ENCODE data around the gene P3H1.
"Not testable (repeated sequence)": the region's sequence is repeated elsewhere in the genome, so short reads cannot be mapped to it uniquely, and the experiment has no call there.

P3H1 gene

DNA sequence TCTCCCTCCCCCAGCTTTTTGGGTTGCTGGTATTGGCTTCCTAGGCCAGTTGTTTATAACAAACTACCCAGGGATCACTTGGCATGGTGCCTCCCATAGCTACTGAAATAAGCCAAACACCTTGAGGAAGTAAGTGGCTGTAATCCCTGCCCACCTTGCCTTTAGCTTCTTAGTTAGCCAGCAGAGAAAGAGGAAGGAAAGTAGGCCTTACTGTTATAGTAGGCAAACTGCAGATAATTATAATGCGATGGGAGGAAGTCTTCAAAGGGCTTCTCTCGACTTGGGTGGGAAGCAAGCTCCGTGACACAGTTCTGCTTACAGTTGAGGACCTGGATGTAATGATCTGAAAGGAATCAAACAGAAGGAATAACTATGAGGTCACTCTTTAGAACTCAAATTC is 8.2 kb downstream of the P3H1 start:
- H3K9me3 ChIP-seq (ENCODE audit: control insufficient read depth in 2 of 2, low read length in 2 of 2), result no peaks in the 10 kb centered on the region
- H3K4me1 ChIP-seq (ENCODE audit: control insufficient read depth in 2 of 2, insufficient read depth in 2 of 2, low read length in 2 of 2), result no peaks in the 10 kb centered on the region
- H3K9ac ChIP-seq (ENCODE audit: low read depth in 1 of 2, low read length in 2 of 2), result peak overlapping the region in 1 of 2 donors; percentile 9
- H3K27ac ChIP-seq (ENCODE audit: low read depth in 2 of 2, low read length in 2 of 2), result no peak overlapping the region
- H3K27me3 ChIP-seq (ENCODE audit: control insufficient read depth in 2 of 2, insufficient read depth in 2 of 2, low read length in 2 of 2), result no peaks in the 10 kb centered on the region
- peaks cover 14 to 33% of the 10 kb centered on the region in 2 donors for H3K36me3 ChIP-seq (ENCODE audit: control insufficient read depth in 2 of 2, insufficient read depth in 2 of 2, low read length in 2 of 2)
- no peak overlapping the region for H3K4me3 ChIP-seq (ENCODE audit: low read length in 2 of 2)

DNA sequence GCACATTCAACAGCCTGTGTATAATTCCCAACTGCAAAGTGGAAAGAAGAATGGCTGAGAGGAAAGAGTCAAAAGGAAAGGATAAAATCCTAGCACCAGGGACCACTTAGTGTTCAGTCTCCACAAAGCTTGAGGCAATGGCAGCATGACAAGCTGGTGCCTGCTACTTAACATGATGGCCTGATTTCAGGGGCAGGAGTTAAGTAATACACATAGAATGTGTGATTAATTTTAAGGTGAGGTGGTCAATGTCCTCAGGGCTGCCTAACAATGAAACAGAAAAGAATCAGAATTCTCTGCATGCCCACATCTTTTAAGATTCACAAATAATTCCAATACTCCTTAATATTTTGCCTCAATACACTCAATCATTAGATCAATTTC is 8.9 kb downstream of the P3H1 start:
- no peaks in the 10 kb centered on the region for H3K27me3 ChIP-seq (ENCODE audit: control insufficient read depth in 2 of 2, insufficient read depth in 2 of 2, low read length in 2 of 2)
- H3K9me3 ChIP-seq (ENCODE audit: control insufficient read depth in 2 of 2, low read length in 2 of 2), result no peaks in the 10 kb centered on the region
- H3K4me1 ChIP-seq (ENCODE audit: control insufficient read depth in 2 of 2, insufficient read depth in 2 of 2, low read length in 2 of 2), result no peaks in the 10 kb centered on the region
- H3K4me3 ChIP-seq (ENCODE audit: low read length in 2 of 2), result no peak overlapping the region
- H3K9ac ChIP-seq (ENCODE audit: low read depth in 1 of 2, low read length in 2 of 2), result no peak overlapping the region
- H3K27ac ChIP-seq (ENCODE audit: low read depth in 2 of 2, low read length in 2 of 2), result no peak overlapping the region
- H3K36me3 ChIP-seq (ENCODE audit: control insufficient read depth in 2 of 2, insufficient read depth in 2 of 2, low read length in 2 of 2), result peaks cover 14 to 33% of the 10 kb centered on the region in 2 donors

DNA sequence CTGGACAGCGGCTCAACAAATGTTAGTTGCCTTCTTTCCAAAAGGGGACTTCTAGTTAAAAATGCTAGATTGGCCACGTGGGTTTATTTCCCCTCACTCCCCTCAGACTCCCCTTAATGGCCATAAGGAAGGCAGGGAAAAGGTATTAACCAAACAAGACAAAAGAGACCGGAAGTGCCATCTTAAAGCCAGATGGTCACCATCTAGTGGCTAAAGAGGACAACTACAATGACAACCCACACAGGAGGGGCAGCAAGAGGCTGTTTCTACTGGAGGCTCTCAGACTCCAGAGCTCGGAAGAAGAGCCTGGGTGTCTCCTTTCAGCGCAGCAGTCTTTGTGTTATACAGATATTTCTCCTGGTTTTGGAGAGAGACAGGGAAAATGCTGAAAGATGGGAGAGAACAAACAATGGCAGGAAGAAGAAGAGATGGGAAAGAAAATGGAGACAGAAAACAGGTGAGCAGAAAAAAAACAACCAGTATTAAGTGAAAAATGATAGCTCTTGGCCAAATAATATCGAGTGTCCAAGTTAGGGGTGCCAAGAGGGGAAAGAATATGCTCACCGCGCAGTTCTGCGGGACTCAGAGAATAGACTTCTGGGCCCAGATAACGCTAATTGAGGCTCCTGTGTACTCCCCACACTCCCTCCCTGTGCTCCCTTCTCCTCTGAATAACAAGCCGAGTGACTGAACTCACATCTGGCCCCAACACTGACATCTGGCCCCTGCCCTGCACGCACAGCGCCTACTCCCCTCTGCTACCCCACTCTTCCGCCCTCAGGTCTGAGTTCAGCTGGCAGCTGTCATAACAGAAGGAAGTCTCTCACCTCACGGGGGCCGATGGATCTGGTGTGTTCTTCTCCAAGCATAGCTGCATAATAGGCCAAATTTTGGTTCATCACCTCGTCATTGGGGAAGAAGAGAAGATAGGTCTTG is 9.6 kb downstream of the P3H1 start:
- Histone ChIP-seq H3K27me3 (ENCODE audit: control insufficient read depth in 2 of 2, insufficient read depth in 2 of 2, low read length in 2 of 2) (no peaks in the 10 kb centered on the region), H3K27ac (ENCODE audit: low read depth in 2 of 2, low read length in 2 of 2) (no peak overlapping the region), H3K36me3 (ENCODE audit: control insufficient read depth in 2 of 2, insufficient read depth in 2 of 2, low read length in 2 of 2) (peaks cover 17 to 36% of the 10 kb centered on the region in 2 donors), H3K9ac (ENCODE audit: low read depth in 1 of 2, low read length in 2 of 2) (no peak overlapping the region), H3K4me1 (ENCODE audit: control insufficient read depth in 2 of 2, insufficient read depth in 2 of 2, low read length in 2 of 2) (no peaks in the 10 kb centered on the region), H3K4me3 (ENCODE audit: low read length in 2 of 2) (no peak overlapping the region), H3K9me3 (ENCODE audit: control insufficient read depth in 2 of 2, low read length in 2 of 2) (no peaks in the 10 kb centered on the region)

DNA sequence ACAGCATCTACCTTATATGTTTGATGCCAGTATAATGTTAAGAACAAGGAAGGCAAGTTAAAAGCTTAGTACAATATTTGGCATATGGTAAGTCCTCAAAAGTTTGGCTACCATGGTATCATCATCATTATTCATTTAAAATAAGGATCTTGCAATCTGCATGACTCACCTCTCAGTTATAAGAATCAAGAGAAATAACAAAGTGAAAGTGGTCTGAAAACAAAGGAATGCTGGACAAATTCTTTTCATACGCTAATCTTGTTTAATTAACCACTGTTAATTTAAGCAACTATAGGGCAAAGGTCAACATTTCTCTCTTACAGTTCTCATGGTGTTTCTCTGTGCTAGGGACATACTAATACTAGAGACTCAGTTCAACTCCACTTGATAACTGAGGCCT is 13.8 kb downstream of the P3H1 start:
- H3K27me3 ChIP-seq (ENCODE audit: control insufficient read depth in 2 of 2, insufficient read depth in 2 of 2, low read length in 2 of 2), result no peaks in the 10 kb centered on the region
- no peaks in the 10 kb centered on the region for H3K9me3 ChIP-seq (ENCODE audit: control insufficient read depth in 2 of 2, low read length in 2 of 2)
- peaks cover 26 to 41% of the 10 kb centered on the region in 2 donors for H3K36me3 ChIP-seq (ENCODE audit: control insufficient read depth in 2 of 2, insufficient read depth in 2 of 2, low read length in 2 of 2)
- H3K4me1 ChIP-seq (ENCODE audit: control insufficient read depth in 2 of 2, insufficient read depth in 2 of 2, low read length in 2 of 2), result no peaks in the 10 kb centered on the region
- no peak overlapping the region for H3K27ac ChIP-seq (ENCODE audit: low read depth in 2 of 2, low read length in 2 of 2)
- no peak overlapping the region for H3K9ac ChIP-seq (ENCODE audit: low read depth in 1 of 2, low read length in 2 of 2)
- no peak overlapping the region for H3K4me3 ChIP-seq (ENCODE audit: low read length in 2 of 2)

DNA sequence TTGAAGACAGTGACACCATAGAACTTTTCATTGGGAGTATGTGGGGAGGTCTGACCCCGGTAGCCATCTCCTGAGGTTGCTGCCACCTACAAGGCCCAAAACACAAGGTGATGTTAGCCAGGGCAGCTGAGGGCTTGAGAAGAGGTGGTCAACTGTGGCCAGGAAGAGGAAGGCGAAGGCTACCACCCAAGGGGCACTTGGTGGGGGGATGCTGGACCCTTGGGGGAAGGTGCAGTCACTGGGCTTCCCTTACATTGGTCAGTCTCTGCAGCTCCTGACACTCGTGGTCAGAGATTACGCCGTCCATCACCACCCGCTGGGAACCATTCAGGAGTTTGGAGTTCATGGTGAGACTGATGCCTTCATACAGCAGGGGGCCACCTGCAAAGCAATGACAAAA is 14.5 kb downstream of the P3H1 start:
- peaks cover 20 to 35% of the 10 kb centered on the region in 2 donors for H3K36me3 ChIP-seq (ENCODE audit: control insufficient read depth in 2 of 2, insufficient read depth in 2 of 2, low read length in 2 of 2)
- no peaks in the 10 kb centered on the region for H3K27me3 ChIP-seq (ENCODE audit: control insufficient read depth in 2 of 2, insufficient read depth in 2 of 2, low read length in 2 of 2)
- no peak overlapping the region for H3K9ac ChIP-seq (ENCODE audit: low read depth in 1 of 2, low read length in 2 of 2)
- no peaks in the 10 kb centered on the region for H3K4me1 ChIP-seq (ENCODE audit: control insufficient read depth in 2 of 2, insufficient read depth in 2 of 2, low read length in 2 of 2)
- H3K9me3 ChIP-seq (ENCODE audit: control insufficient read depth in 2 of 2, low read length in 2 of 2), result no peaks in the 10 kb centered on the region
- no peak overlapping the region for H3K27ac ChIP-seq (ENCODE audit: low read depth in 2 of 2, low read length in 2 of 2)
- no peak overlapping the region for H3K4me3 ChIP-seq (ENCODE audit: low read length in 2 of 2)

DNA sequence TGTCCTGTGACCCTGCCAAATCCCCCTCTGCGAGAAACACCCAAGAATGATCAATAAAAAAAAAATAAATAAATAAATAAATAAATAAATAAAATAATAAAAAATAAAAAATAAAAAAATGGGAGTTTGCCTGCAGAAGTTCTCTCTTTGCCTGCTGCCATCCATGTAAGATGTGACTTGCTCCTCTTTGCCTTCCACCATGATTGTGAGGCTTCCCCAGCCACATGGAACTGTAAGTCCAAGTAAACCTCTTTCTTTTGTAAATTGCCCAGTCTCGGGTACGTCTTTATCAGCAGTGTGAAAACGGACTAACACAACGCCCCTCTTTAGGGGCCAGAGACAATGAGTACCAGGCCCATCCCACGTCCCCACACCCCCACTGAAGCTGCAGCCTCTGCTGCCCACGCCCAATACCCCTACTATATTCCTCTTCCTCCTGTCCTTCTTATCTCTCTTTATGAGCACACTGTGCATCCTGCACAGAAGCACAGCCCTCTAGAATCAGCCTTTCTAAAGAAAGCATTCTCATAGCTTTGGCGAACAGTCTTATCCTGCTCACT is 15.2 kb downstream of the P3H1 start:
- not testable (repeated sequence) for H3K4me3 ChIP-seq (ENCODE audit: low read length in 2 of 2); H3K9ac ChIP-seq (ENCODE audit: low read depth in 1 of 2, low read length in 2 of 2); H3K9me3 ChIP-seq (ENCODE audit: control insufficient read depth in 2 of 2, low read length in 2 of 2); H3K27ac ChIP-seq (ENCODE audit: low read depth in 2 of 2, low read length in 2 of 2); H3K4me1 ChIP-seq (ENCODE audit: control insufficient read depth in 2 of 2, insufficient read depth in 2 of 2, low read length in 2 of 2); H3K27me3 ChIP-seq (ENCODE audit: control insufficient read depth in 2 of 2, insufficient read depth in 2 of 2, low read length in 2 of 2)
- H3K36me3 ChIP-seq (ENCODE audit: control insufficient read depth in 2 of 2, insufficient read depth in 2 of 2, low read length in 2 of 2), result peaks cover 20 to 36% of the 10 kb centered on the region in 2 donors

DNA sequence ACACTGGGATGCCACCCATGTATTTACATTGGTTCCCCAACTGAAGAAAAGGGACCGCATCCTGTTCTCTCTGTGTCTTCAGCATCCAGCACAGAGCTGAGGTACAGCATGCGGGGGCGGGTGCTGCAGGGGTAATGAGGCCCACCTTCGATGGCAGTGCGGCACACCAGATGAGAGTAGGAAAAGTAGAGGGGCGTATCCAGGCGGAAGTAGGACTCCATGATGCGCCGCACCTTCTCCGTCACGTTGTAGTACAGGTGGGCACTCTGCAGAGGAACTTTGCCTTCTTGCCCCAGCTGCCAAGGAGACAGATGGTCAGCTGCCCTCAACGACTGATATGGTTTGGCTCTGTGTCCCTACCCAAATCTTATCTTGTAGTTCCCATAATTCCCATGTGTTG is 16.8 kb downstream of the P3H1 start:
- Histone ChIP-seq H3K4me1 (ENCODE audit: control insufficient read depth in 2 of 2, insufficient read depth in 2 of 2, low read length in 2 of 2) (no peaks in the 10 kb centered on the region), H3K27ac (ENCODE audit: low read depth in 2 of 2, low read length in 2 of 2) (no peak overlapping the region), H3K9ac (ENCODE audit: low read depth in 1 of 2, low read length in 2 of 2) (no peak overlapping the region)

DNA sequence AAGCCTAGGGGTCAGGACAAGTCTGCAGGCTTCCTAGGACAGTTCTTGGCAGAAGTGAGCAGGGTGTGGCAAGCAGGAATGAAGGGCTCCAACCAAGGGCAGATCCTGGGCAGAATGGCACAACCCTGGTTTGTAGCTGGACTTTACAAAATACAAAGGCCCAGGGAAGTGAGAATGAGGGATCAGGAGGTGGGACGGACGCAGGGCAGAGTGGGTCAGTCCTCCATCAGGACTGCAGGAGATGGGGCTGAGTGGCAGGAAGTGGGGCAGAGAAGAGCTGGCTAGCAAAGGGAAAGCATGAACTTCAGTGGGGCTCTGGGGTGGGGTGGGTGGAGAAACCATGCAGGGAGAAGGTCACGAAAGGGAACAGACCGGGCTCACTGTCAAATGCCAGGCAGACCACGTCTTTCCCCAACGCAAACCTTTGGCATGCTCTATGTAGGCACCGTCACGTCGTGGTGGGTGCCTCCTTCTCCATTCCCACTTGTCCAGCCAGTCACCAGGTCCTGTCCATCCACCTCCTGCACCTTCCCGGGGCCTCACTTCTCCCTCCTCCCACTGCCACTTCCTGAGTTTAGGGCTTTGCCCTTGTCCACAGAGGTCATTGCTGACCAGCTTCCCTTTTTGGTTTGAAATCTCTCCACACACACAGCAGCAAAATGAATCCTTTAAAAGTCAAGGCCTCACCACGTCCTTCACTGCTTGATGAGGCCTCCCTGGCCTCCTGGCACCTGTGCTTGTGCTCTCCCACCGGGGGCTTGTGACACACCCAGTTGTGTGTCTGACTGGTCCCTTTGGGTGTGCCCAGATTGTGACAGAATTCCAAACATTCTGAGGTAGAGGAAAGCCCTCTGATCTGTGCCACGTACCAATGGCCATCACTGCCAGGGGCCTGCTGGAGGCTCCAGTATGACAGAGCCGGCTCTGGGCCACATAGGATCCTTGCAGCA is 18.1 kb downstream of the P3H1 start:
- H3K9ac ChIP-seq (ENCODE audit: low read depth in 1 of 2, low read length in 2 of 2), result no peak overlapping the region
- no peaks in the 10 kb centered on the region for H3K27me3 ChIP-seq (ENCODE audit: control insufficient read depth in 2 of 2, insufficient read depth in 2 of 2, low read length in 2 of 2)
- no peaks in the 10 kb centered on the region for H3K4me1 ChIP-seq (ENCODE audit: control insufficient read depth in 2 of 2, insufficient read depth in 2 of 2, low read length in 2 of 2)
- H3K36me3 ChIP-seq (ENCODE audit: control insufficient read depth in 2 of 2, insufficient read depth in 2 of 2, low read length in 2 of 2), result peaks cover 15 to 19% of the 10 kb centered on the region in 2 donors
- no peak overlapping the region for H3K4me3 ChIP-seq (ENCODE audit: low read length in 2 of 2)
- H3K27ac ChIP-seq (ENCODE audit: low read depth in 2 of 2, low read length in 2 of 2), result no peak overlapping the region
- no peaks in the 10 kb centered on the region for H3K9me3 ChIP-seq (ENCODE audit: control insufficient read depth in 2 of 2, low read length in 2 of 2)

More for the DNA sequence above, 16.8 kb downstream of the P3H1 start:
- Histone ChIP-seq H3K4me3 (ENCODE audit: low read length in 2 of 2) (no peak overlapping the region), H3K36me3 (ENCODE audit: control insufficient read depth in 2 of 2, insufficient read depth in 2 of 2, low read length in 2 of 2) (peaks cover 23 to 32% of the 10 kb centered on the region in 2 donors), H3K9me3 (ENCODE audit: control insufficient read depth in 2 of 2, low read length in 2 of 2) (no peaks in the 10 kb centered on the region), H3K27me3 (ENCODE audit: control insufficient read depth in 2 of 2, insufficient read depth in 2 of 2, low read length in 2 of 2) (no peaks in the 10 kb centered on the region)

DNA sequence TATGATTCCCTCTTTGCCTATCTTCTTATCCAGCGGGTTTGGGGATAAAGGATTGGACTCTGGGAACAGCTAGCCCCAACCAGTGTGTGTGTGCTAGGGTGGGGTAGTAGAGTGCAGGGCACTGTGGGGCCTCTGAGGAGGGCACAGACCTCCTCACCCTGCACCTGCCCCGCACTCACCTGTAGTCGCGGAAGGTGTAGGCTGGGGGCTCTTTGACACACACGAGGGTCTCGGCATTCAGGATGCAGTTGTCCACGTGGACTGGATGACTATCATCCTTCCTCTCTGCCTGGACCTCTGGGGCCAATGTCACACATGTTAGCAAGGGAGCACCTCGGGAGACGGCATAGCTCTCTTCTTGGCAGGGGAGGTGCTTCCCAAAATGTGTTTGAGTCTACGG is 18.8 kb downstream of the P3H1 start:
- H3K4me3 ChIP-seq (ENCODE audit: low read length in 2 of 2), result no peak overlapping the region
- H3K4me1 ChIP-seq (ENCODE audit: control insufficient read depth in 2 of 2, insufficient read depth in 2 of 2, low read length in 2 of 2), result no peaks in the 10 kb centered on the region
- H3K27me3 ChIP-seq (ENCODE audit: control insufficient read depth in 2 of 2, insufficient read depth in 2 of 2, low read length in 2 of 2), result no peaks in the 10 kb centered on the region
- H3K9me3 ChIP-seq (ENCODE audit: control insufficient read depth in 2 of 2, low read length in 2 of 2), result no peaks in the 10 kb centered on the region
- H3K9ac ChIP-seq (ENCODE audit: low read depth in 1 of 2, low read length in 2 of 2), result no peak overlapping the region
- no peak overlapping the region for H3K27ac ChIP-seq (ENCODE audit: low read depth in 2 of 2, low read length in 2 of 2)
- H3K36me3 ChIP-seq (ENCODE audit: control insufficient read depth in 2 of 2, insufficient read depth in 2 of 2, low read length in 2 of 2), result peaks cover 15 to 19% of the 10 kb centered on the region in 2 donors

DNA sequence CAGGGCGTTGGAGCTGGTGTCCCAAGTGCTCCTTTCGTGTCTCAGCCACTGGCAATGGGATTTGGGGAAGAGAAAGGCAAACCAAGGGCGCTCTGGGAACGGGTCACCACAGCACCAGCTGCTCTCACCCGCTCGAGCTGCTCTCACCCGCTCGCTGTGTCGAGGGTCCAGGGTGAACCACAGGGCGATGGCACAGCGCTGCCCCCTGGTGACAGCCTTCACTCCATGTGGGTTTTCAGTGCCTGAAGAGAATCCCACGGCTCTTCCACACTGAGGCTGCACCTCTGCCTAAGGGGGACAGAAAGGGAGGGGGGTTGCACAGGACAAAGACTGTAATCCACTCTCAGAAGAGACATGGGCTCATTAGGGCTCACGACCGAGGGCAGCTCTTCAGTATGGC is 19.7 kb downstream of the P3H1 start:
- peaks cover 12 to 15% of the 10 kb centered on the region in 2 donors for H3K36me3 ChIP-seq (ENCODE audit: control insufficient read depth in 2 of 2, insufficient read depth in 2 of 2, low read length in 2 of 2)
- no peak overlapping the region for H3K27ac ChIP-seq (ENCODE audit: low read depth in 2 of 2, low read length in 2 of 2)

More for the DNA sequence above, 19.7 kb downstream of the P3H1 start:
- Histone ChIP-seq H3K9me3 (ENCODE audit: control insufficient read depth in 2 of 2, low read length in 2 of 2) (no peaks in the 10 kb centered on the region), H3K4me3 (ENCODE audit: low read length in 2 of 2) (no peak overlapping the region), H3K27me3 (ENCODE audit: control insufficient read depth in 2 of 2, insufficient read depth in 2 of 2, low read length in 2 of 2) (no peaks in the 10 kb centered on the region), H3K4me1 (ENCODE audit: control insufficient read depth in 2 of 2, insufficient read depth in 2 of 2, low read length in 2 of 2) (no peaks in the 10 kb centered on the region), H3K9ac (ENCODE audit: low read depth in 1 of 2, low read length in 2 of 2) (no peak overlapping the region)
